T-helper 1 cell treated with Interleukin-12 subunit alpha and Interleukin-12 subunit beta and Interleukin-4 antibody, amounts not matched to agents 30 μg/mL and 1 μg/mL, for 36 hours (primary cell): ENCODE results near the gene CSH2.
"Not testable (repeated sequence)": the region's sequence is repeated elsewhere in the genome, so short reads cannot be mapped to it uniquely, and the experiment has no call there.

ENCODE experiments used
- H3K27ac Mint-ChIP-seq: one replicate; pipeline ENCODE4 v1.8.0; 2021; ENCODE audit warnings: mild to moderate bottlenecking, mixed read lengths
- H3K27me3 Mint-ChIP-seq: one replicate; pipeline ENCODE4 v1.8.0; 2021; ENCODE audit warnings: low read depth, mixed read lengths
- H3K36me3 Mint-ChIP-seq: one replicate; pipeline ENCODE4 v1.8.0; 2021; ENCODE audit warnings: low read depth, mixed read lengths
- H3K4me1 Mint-ChIP-seq: one replicate; pipeline ENCODE4 v1.8.0; 2021; ENCODE audit warnings: low read depth, mixed read lengths
- H3K4me3 Mint-ChIP-seq: one replicate; pipeline ENCODE4 v1.8.0; 2021; ENCODE audit warnings: mild to moderate bottlenecking, moderate library complexity, mixed read lengths
- H3K9me3 Mint-ChIP-seq: one replicate; pipeline ENCODE4 v1.8.0; 2021; ENCODE audit warnings: mixed read lengths

The CSH2 gene

GRCh38 chr17:63909586-63909985 is 36.1 kb upstream of the CSH2 start:
- H3K27me3 Mint-ChIP-seq, result peaks cover 28% of the 10 kb centered on the region
- H3K27ac Mint-ChIP-seq, H3K4me3 Mint-ChIP-seq, H3K4me1 Mint-ChIP-seq, H3K36me3 Mint-ChIP-seq, H3K9me3 Mint-ChIP-seq: not testable (repeated sequence)

GRCh38 chr17:63907161-63907778 is 33.8 kb upstream of the CSH2 start:
- not testable (repeated sequence) for H3K36me3 Mint-ChIP-seq, H3K9me3 Mint-ChIP-seq, H3K27ac Mint-ChIP-seq, H3K4me3 Mint-ChIP-seq, H3K4me1 Mint-ChIP-seq
- H3K27me3 Mint-ChIP-seq, result peaks cover 34% of the 10 kb centered on the region

- not testable (repeated sequence) for H3K4me1 Mint-ChIP-seq, H3K4me3 Mint-ChIP-seq, H3K36me3 Mint-ChIP-seq, H3K27ac Mint-ChIP-seq, H3K9me3 Mint-ChIP-seq
- H3K27me3 Mint-ChIP-seq, result peaks cover 46% of the 10 kb centered on the region
Observed at GRCh38 chr17:63904796-63905195, 31.3 kb upstream of the CSH2 start.

- Mint-ChIP-seq H3K27me3 (peaks cover 36% of the 10 kb centered on the region), H3K4me1 (peaks cover 12% of the 10 kb centered on the region)
- H3K4me3 Mint-ChIP-seq, H3K27ac Mint-ChIP-seq, H3K9me3 Mint-ChIP-seq, H3K36me3 Mint-ChIP-seq: not testable (repeated sequence)
Observed at GRCh38 chr17:63903787-63904201, 30.3 kb upstream of the CSH2 start.

- H3K36me3 Mint-ChIP-seq, H3K27ac Mint-ChIP-seq, H3K9me3 Mint-ChIP-seq, H3K4me3 Mint-ChIP-seq: not testable (repeated sequence)
- H3K4me1 Mint-ChIP-seq, result peaks cover 12% of the 10 kb centered on the region
- peaks cover 31% of the 10 kb centered on the region for H3K27me3 Mint-ChIP-seq
Observed at GRCh38 chr17:63901971-63902370, 28.5 kb upstream of the CSH2 start.

- not testable (repeated sequence) for H3K9me3 Mint-ChIP-seq, H3K4me3 Mint-ChIP-seq, H3K27ac Mint-ChIP-seq, H3K36me3 Mint-ChIP-seq
- peaks cover 12% of the 10 kb centered on the region for H3K4me1 Mint-ChIP-seq
- peaks cover 24% of the 10 kb centered on the region for H3K27me3 Mint-ChIP-seq
Observed at GRCh38 chr17:63898899-63899798, 25.7 kb upstream of the CSH2 start.

GRCh38 chr17:63896524-63897354 is 23.3 kb upstream of the CSH2 start, which contains the start of gene CSH1:
CSH1 (minus strand) TSS chr17:63896574; CDS start chr17:63896511, 63 bp downstream.
- not testable (repeated sequence) for H3K4me3 Mint-ChIP-seq, H3K27ac Mint-ChIP-seq, H3K36me3 Mint-ChIP-seq, H3K4me1 Mint-ChIP-seq, H3K9me3 Mint-ChIP-seq
- peaks cover 35% of the 10 kb centered on the region for H3K27me3 Mint-ChIP-seq

- peaks cover 27% of the 10 kb centered on the region for H3K27me3 Mint-ChIP-seq
- not testable (repeated sequence) for H3K9me3 Mint-ChIP-seq, H3K4me3 Mint-ChIP-seq, H3K4me1 Mint-ChIP-seq, H3K36me3 Mint-ChIP-seq, H3K27ac Mint-ChIP-seq
Observed at GRCh38 chr17:63894821-63895220, 21.3 kb upstream of the CSH2 start.

GRCh38 chr17:63894021-63894420 is 20.5 kb upstream of the CSH2 start:
- H3K9me3 Mint-ChIP-seq, H3K4me1 Mint-ChIP-seq, H3K4me3 Mint-ChIP-seq, H3K36me3 Mint-ChIP-seq, H3K27ac Mint-ChIP-seq: not testable (repeated sequence)
- peaks cover 29% of the 10 kb centered on the region for H3K27me3 Mint-ChIP-seq

GRCh38 chr17:63892316-63893037 is 19.0 kb upstream of the CSH2 start:
- peaks cover 33% of the 10 kb centered on the region for H3K27me3 Mint-ChIP-seq
- H3K27ac Mint-ChIP-seq, H3K9me3 Mint-ChIP-seq, H3K4me3 Mint-ChIP-seq, H3K36me3 Mint-ChIP-seq, H3K4me1 Mint-ChIP-seq: not testable (repeated sequence)

- H3K4me1 Mint-ChIP-seq, H3K4me3 Mint-ChIP-seq, H3K27ac Mint-ChIP-seq: not testable (repeated sequence)
Observed at GRCh38 chr17:63889026-63889848, 15.8 kb upstream of the CSH2 start.

GRCh38 chr17:63885119-63885518 is 11.6 kb upstream of the CSH2 start:
- H3K9me3 Mint-ChIP-seq, H3K27ac Mint-ChIP-seq, H3K4me3 Mint-ChIP-seq, H3K4me1 Mint-ChIP-seq, H3K36me3 Mint-ChIP-seq: not testable (repeated sequence)
- peaks cover 18% of the 10 kb centered on the region for H3K27me3 Mint-ChIP-seq

More at GRCh38 chr17:63889026-63889848, 15.8 kb upstream of the CSH2 start:
- peaks cover 38% of the 10 kb centered on the region for H3K27me3 Mint-ChIP-seq
- not testable (repeated sequence) for H3K36me3 Mint-ChIP-seq, H3K9me3 Mint-ChIP-seq

- not testable (repeated sequence) for H3K4me3 Mint-ChIP-seq, H3K36me3 Mint-ChIP-seq, H3K27ac Mint-ChIP-seq, H3K9me3 Mint-ChIP-seq, H3K4me1 Mint-ChIP-seq
- peaks cover 19% of the 10 kb centered on the region for H3K27me3 Mint-ChIP-seq
Observed at GRCh38 chr17:63882626-63883126, 9.2 kb upstream of the CSH2 start.
